Lung (tissue), 12 donors: ENCODE results near the gene XXYLT1. TPM values are rescaled to one million over a fixed set of nuclear protein-coding genes. Genes with fewer than 3 reads are reported as not detected.
A peak's percentile ranks its signal among the peaks of the same experiment; 100 is the strongest.

ENCODE experiments used
- ATAC-seq: fragments of 200-7000 bp; cut with Tn5 transposase; one replicate; pipeline ENCODE4 v1.9.1; 2020; ENCODE audit warnings: moderate number of reproducible peaks; ENCODE audit not compliant: insufficient read depth, low FRiP score
- DNase-seq, 3 donors: peaks; one replicate each; pipeline ENCODE4 v3.0.0-alpha.2; 2013 to 2017
- H3K27ac ChIP-seq, 2 donors: one replicate each; pipeline ENCODE4 v1.5.1; 2013; ENCODE audit warnings: mild to moderate bottlenecking in 2 of 2, moderate library complexity in 2 of 2, control low read depth in 1 of 2, inconsistent platforms in 1 of 2, low read depth in 1 of 2, low read length in 1 of 2
- H3K27me3 ChIP-seq, 3 donors: one replicate each; pipeline ENCODE4 v1.5.1; 2013; ENCODE audit warnings: low read length in 2 of 3; ENCODE audit not compliant: control insufficient read depth in 3 of 3, insufficient read depth in 3 of 3
- H3K36me3 ChIP-seq, 4 donors: one replicate each; pipeline ENCODE4 v1.5.1; 2013; ENCODE audit warnings: low read length in 4 of 4, mild to moderate bottlenecking in 1 of 4, moderate library complexity in 1 of 4; ENCODE audit not compliant: control insufficient read depth in 4 of 4, insufficient read depth in 4 of 4
- H3K4me1 ChIP-seq, 5 donors: one replicate each; pipeline ENCODE4 v1.5.1; 2013; ENCODE audit warnings: low read length in 5 of 5, mild to moderate bottlenecking in 2 of 5, moderate library complexity in 1 of 5; ENCODE audit not compliant: control insufficient read depth in 5 of 5, insufficient read depth in 5 of 5
- H3K4me3 ChIP-seq: one replicate; pipeline ENCODE4 v1.5.1; 2013; ENCODE audit warnings: mild to moderate bottlenecking, control low read depth, moderate library complexity
- H3K9ac ChIP-seq, 2 donors: one replicate each; pipeline ENCODE4 v1.5.1; 2013; ENCODE audit warnings: low read length in 2 of 2, control low read depth in 1 of 2; ENCODE audit not compliant: insufficient read depth in 1 of 2
- H3K9me3 ChIP-seq, 4 donors: one replicate each; pipeline ENCODE4 v1.5.1; 2013; ENCODE audit warnings: low read length in 3 of 4, mild to moderate bottlenecking in 1 of 4, moderate library complexity in 1 of 4; ENCODE audit not compliant: control insufficient read depth in 4 of 4, insufficient read depth in 3 of 4
- CTCF ChIP-seq: IDR thresholded peaks from 2 replicates; pipeline ENCODE4 v1.5.1; 2012; ENCODE audit warnings: mild to moderate bottlenecking; ENCODE audit errors: control extremely low read depth, extremely low read depth
- WGBS, 2 donors: extraction: QIAGEN DNeasy Blood & Tissue Kit; methylation state at CpG; one replicate each; pipeline ENCODE4 v1.1.7; 2013; 5-methylcytosine and 5-hydroxymethylcytosine counted together
- polyA plus RNA-seq, 2 donors: library from polyadenylated mRNA; stranded (reverse); fragments of 200-250 nt; gene quantifications; one replicate each; pipeline ENCODE4 v1.2.1, GENCODE V29; 2013
- total RNA-seq, 2 donors: library from RNA; depleted of rRNA in 1 of 2; stranded (reverse); fragments of >200 nt in 1 of 2; gene quantifications; one replicate each; pipeline ENCODE4 v1.2.1, GENCODE V29; 2014 to 2021
- donor health status: control.
- donor health status: control.
- donor health status: Bipolar disorder and iron deficiency.
- donor health status: healthy.
- donor health status: DM: yes; HTN: yes; CAD: no.

XXYLT1 gene
- total and polyA plus RNA-seq, 4 donors = 4.7 to 15.4 (median 11.4) TPM

GRCh38 chr3:195059471-195060216 is 211.3 kb downstream of the XXYLT1 start:
- peaks cover 0 to 5% (median 0%) of the 10 kb centered on the region in 5 donors for H3K4me1 ChIP-seq
- DNase-seq = no peak
- no peak overlapping the region for H3K9ac ChIP-seq
- H3K4me3 ChIP-seq = no peak overlapping the region
- no peak overlapping the region for H3K27ac ChIP-seq
- WGBS, 2 donors = 88 to 91% methylated on average over 22 of the region's 22 CpGs
- no peak for TF ChIP-seq CTCF
- no peaks in the 10 kb centered on the region for H3K9me3 ChIP-seq
- H3K27me3 ChIP-seq = no peaks in the 10 kb centered on the region
- no peak for ATAC-seq
- H3K36me3 ChIP-seq = no peaks in the 10 kb centered on the region

DNA sequence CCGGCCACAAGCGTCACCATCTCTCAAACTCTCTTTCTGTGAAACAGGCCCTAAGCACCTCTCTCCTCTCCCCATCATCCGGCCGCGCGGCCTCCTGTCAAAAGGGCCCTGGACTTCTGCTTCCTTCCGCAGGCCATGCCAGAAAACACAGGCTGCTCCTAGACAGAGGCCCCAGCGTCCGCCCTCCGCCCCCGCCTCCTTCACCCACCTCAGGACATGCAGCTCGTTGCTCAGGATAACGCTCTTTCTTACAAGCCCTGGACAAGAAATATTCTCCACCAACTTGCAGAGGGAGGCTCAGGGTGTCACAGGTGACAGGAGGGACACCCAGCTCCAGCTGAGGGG is 212.0 kb downstream of the XXYLT1 start:
- ATAC-seq (peak; percentile 13), DNase-seq (peak in 2 of 3 donors; percentile 17 to 49)
- H3K4me1 ChIP-seq = peaks cover 0 to 3% (median 0%) of the 10 kb centered on the region in 5 donors
- no peaks in the 10 kb centered on the region for H3K9me3 ChIP-seq
- no peaks in the 10 kb centered on the region for H3K27me3 ChIP-seq
- no peak for TF ChIP-seq CTCF
- no peak overlapping the region for H3K9ac ChIP-seq
- 41 to 54% methylated on average over 13 of the region's 13 CpGs for WGBS, 2 donors
- H3K36me3 ChIP-seq = no peaks in the 10 kb centered on the region
- H3K4me3 ChIP-seq = no peak overlapping the region
- no peak overlapping the region for H3K27ac ChIP-seq

DNA sequence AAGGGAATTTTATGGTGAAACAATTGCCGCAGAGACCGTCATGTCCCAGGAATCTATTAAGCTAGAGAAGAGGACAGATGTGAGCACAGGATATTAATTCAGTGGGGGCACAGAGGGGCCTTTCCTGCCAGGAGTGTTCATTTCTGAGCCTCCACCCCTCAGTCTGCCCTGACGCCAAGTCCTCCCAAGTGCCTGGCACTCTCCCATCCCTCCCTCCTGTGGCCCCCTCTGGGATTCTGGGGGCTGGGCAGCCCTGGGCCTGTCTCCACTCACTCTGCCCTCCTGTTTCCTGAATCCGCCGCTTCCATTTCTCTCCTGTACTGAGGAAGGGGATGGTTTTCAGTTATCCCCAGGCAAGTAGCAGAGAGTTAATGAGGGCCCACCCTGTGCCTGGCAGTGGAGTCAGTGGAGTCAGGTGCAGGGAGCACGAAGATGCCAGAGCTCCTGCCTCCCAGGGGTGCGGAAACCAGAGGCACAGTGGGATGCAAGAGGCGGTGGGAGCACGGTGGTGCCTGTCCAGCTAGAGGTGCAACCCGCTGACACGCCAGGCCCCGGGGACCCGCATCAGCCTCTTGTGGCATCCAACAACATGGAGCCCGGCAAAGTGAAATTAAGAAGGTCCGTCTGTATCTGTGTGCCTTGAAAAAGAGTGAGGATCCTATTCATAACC is 212.5 kb downstream of the XXYLT1 start:
- DNase-seq = no peak
- no peak for TF ChIP-seq CTCF
- H3K27ac ChIP-seq = peak overlapping the region in 1 of 2 donors; percentile 57
- no peak overlapping the region for H3K9ac ChIP-seq
- H3K27me3 ChIP-seq = no peaks in the 10 kb centered on the region
- no peaks in the 10 kb centered on the region for H3K36me3 ChIP-seq
- no peak overlapping the region for H3K4me3 ChIP-seq
- peak; percentile 13 for ATAC-seq
- 76 to 77% methylated on average over 15 of the region's 15 CpGs for WGBS, 2 donors
- H3K4me1 ChIP-seq = peaks cover 0 to 3% (median 0%) of the 10 kb centered on the region in 5 donors
- H3K9me3 ChIP-seq = no peaks in the 10 kb centered on the region
